HEK293 (cell line): ENCODE data around the gene DDX41.

Source experiments
- CTCF ChIA-PET: fragments of 350-600 bp; formaldehyde crosslinking; extraction: SDS; loops from one replicate; lab custom pipeline; 2021; ENCODE audit warnings: antibody characterized with exemption; lab: Yijun Ruan, JAX
- POLR2A ChIA-PET: fragments of 300-600 bp; formaldehyde crosslinking; extraction: SDS; loops from one replicate; lab custom pipeline; 2020; ENCODE audit warnings: antibody characterized with exemption, inconsistent platforms; lab: Yijun Ruan, JAX
- H3K27ac ChIP-seq: fragments of 200-500 bp; sonication (Bioruptor generic); 2 replicates; pipeline ENCODE4 v1.5.1; 2014; ENCODE audit warnings: low read depth, low read length, control low read depth, inconsistent platforms; ENCODE audit errors: extremely low read depth
- H3K36me3 ChIP-seq, 2 experiments: fragments of 200-500 bp in 1 of 2; sonication (Bioruptor generic) in 1 of 2; 1 replicate in 1 of 2; 2 replicates in 1 of 2; pipeline ENCODE4 v1.5.1; 2014 to 2017; ENCODE audit warnings: inconsistent platforms in 2 of 2, low read length in 2 of 2; ENCODE audit not compliant: control insufficient read depth in 2 of 2, insufficient read depth in 1 of 2
- H3K4me1 ChIP-seq: fragments of 200-500 bp; sonication (Bioruptor generic); 2 replicates; pipeline ENCODE4 v1.5.1; 2014; ENCODE audit warnings: mild to moderate bottlenecking, low read length, inconsistent platforms; ENCODE audit not compliant: control insufficient read depth, insufficient read depth
- H3K4me3 ChIP-seq: 2 replicates; pipeline ENCODE4 v1.5.1; 2011; ENCODE audit warnings: low read depth, mild to moderate bottlenecking, control low read depth, low read length, moderate library complexity
- H3K9me3 ChIP-seq: fragments of 200-500 bp; sonication (Bioruptor generic); 2 replicates; pipeline ENCODE4 v1.5.1; 2014; ENCODE audit warnings: low read depth, low read length, inconsistent platforms; ENCODE audit not compliant: control insufficient read depth, insufficient read depth
- EGR2 ChIP-seq: fragments of 450-650 bp; formaldehyde crosslinking; IDR thresholded peaks from 2 replicates; pipeline ENCODE4 v1.5.1; 2016; ENCODE audit warnings: low read depth, missing biosample characterization, missing genetic modification characterization
- KLF9 ChIP-seq: fragments of 450-650 bp; formaldehyde crosslinking; IDR thresholded peaks from 2 replicates; pipeline ENCODE4 v1.5.1; 2016; ENCODE audit warnings: missing biosample characterization, missing genetic modification characterization, low read depth
- ZFHX2 ChIP-seq: fragments of 450-650 bp; formaldehyde crosslinking; conservative IDR thresholded peaks from 2 replicates; pipeline ENCODE4 v1.5.1; 2016; ENCODE audit warnings: missing biosample characterization, missing genetic modification characterization
- ZNF10 ChIP-seq: fragments of 450-650 bp; formaldehyde crosslinking; IDR thresholded peaks from 2 replicates; pipeline ENCODE4 v1.5.1; 2017; ENCODE audit warnings: missing biosample characterization, missing genetic modification characterization
- ZNF132 ChIP-seq: fragments of 450-650 bp; formaldehyde crosslinking; IDR thresholded peaks from 2 replicates; pipeline ENCODE4 v1.5.1; 2017; ENCODE audit warnings: missing biosample characterization, missing genetic modification characterization, borderline replicate concordance
- ZNF146 ChIP-seq: fragments of 450-650 bp; formaldehyde crosslinking; IDR thresholded peaks from 2 replicates; pipeline ENCODE4 v1.5.1; 2016; ENCODE audit warnings: missing biosample characterization, missing genetic modification characterization
- ZNF248 ChIP-seq: fragments of 450-650 bp; formaldehyde crosslinking; IDR thresholded peaks from 2 replicates; pipeline ENCODE4 v1.5.1; 2017; ENCODE audit warnings: missing biosample characterization, missing genetic modification characterization
- ZNF335 ChIP-seq: fragments of 450-650 bp; formaldehyde crosslinking; conservative IDR thresholded peaks from 2 replicates; pipeline ENCODE4 v1.5.1; 2016; ENCODE audit warnings: missing biosample characterization, missing genetic modification characterization
- ZNF366 ChIP-seq: fragments of 450-650 bp; formaldehyde crosslinking; conservative IDR thresholded peaks from 2 replicates; pipeline ENCODE4 v1.5.1; 2016; ENCODE audit warnings: missing biosample characterization, missing genetic modification characterization
- ZNF37A ChIP-seq: fragments of 450-650 bp; IDR thresholded peaks from 2 replicates; pipeline ENCODE4 v1.5.1; 2018; ENCODE audit warnings: missing biosample characterization, missing genetic modification characterization
- ZNF561 ChIP-seq: fragments of 450-650 bp; IDR thresholded peaks from 2 replicates; pipeline ENCODE4 v1.5.1; 2018; ENCODE audit warnings: missing biosample characterization, missing genetic modification characterization, borderline replicate concordance
- ZNF571 ChIP-seq: fragments of 450-650 bp; formaldehyde crosslinking; IDR thresholded peaks from 2 replicates; pipeline ENCODE4 v1.5.0; 2017; ENCODE audit warnings: missing biosample characterization, missing genetic modification characterization
- ZNF610 ChIP-seq: fragments of 450-650 bp; formaldehyde crosslinking; IDR thresholded peaks from 2 replicates; pipeline ENCODE4 v1.5.1; 2016; ENCODE audit warnings: missing biosample characterization, missing genetic modification characterization, borderline replicate concordance
- ZNF623 ChIP-seq: fragments of 450-650 bp; formaldehyde crosslinking; IDR thresholded peaks from 2 replicates; pipeline ENCODE4 v1.5.1; 2016; ENCODE audit warnings: missing biosample characterization, missing genetic modification characterization
- ZNF624 ChIP-seq: fragments of 450-650 bp; formaldehyde crosslinking; IDR thresholded peaks from 2 replicates; pipeline ENCODE4 v1.5.1; 2017; ENCODE audit warnings: missing biosample characterization, missing genetic modification characterization
- ZNF626 ChIP-seq: fragments of 450-650 bp; sonication (Bioruptor Pico); formaldehyde crosslinking; IDR thresholded peaks from 2 replicates; pipeline ENCODE4 v1.5.1; 2018; ENCODE audit warnings: missing biosample characterization, missing genetic modification characterization, inconsistent platforms
- ZNF654 ChIP-seq: fragments of 450-650 bp; formaldehyde crosslinking; IDR thresholded peaks from 2 replicates; pipeline ENCODE4 v1.5.1; 2016; ENCODE audit warnings: low read depth, missing biosample characterization, missing genetic modification characterization
- ZNF664 ChIP-seq: fragments of 450-650 bp; formaldehyde crosslinking; IDR thresholded peaks from 2 replicates; pipeline ENCODE4 v1.5.1; 2016; ENCODE audit warnings: missing biosample characterization, missing genetic modification characterization
- ZNF670 ChIP-seq: fragments of 450-650 bp; formaldehyde crosslinking; IDR thresholded peaks from 2 replicates; pipeline ENCODE4 v1.5.1; 2016; ENCODE audit warnings: missing biosample characterization, missing genetic modification characterization, low read depth
- ZNF837 ChIP-seq: fragments of 450-650 bp; formaldehyde crosslinking; IDR thresholded peaks from 2 replicates; pipeline ENCODE4 v1.5.1; 2016; ENCODE audit warnings: missing biosample characterization, missing genetic modification characterization
- ZXDB ChIP-seq: fragments of 450-650 bp; formaldehyde crosslinking; IDR thresholded peaks from 2 replicates; pipeline ENCODE4 v1.5.1; 2016; ENCODE audit warnings: missing biosample characterization, missing genetic modification characterization
- TF ChIP-seq, protein P1 (sequence below): fragments of 450-650 bp; formaldehyde crosslinking; IDR thresholded peaks from 2 replicates; pipeline ENCODE4 v1.5.1; 2016; ENCODE audit warnings: missing biosample characterization, missing genetic modification characterization
- TF ChIP-seq, protein P2 (sequence below): fragments of 450-650 bp; formaldehyde crosslinking; IDR thresholded peaks from 2 replicates; pipeline ENCODE4 v1.5.0; 2017; ENCODE audit warnings: missing biosample characterization, missing genetic modification characterization, borderline replicate concordance
- TF ChIP-seq, protein P3 (sequence below): fragments of 450-650 bp; formaldehyde crosslinking; IDR thresholded peaks from 2 replicates; pipeline ENCODE4 v1.5.1; 2016; ENCODE audit warnings: missing biosample characterization, missing genetic modification characterization

DDX41 gene

DNA sequence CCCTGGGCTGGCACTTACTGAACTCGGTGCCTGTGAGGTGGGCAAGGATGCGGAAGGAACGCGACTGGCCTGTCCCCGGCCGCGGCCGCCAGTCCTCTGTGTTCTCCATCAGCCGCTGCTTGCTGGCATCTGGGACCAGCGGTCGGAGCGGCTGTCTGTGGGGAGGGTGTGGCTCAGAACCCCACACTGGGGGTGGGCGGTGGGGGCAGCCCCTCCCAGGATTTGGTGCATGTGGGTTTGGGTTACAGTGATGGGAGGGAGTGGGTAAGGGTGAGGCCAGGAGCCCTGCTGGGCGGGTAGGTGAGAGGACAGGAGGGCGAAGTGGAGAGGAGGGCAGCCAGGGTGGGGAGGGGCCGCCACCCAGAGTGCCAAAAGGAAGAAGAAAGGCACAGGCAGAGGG is 25.8 kb downstream of the DDX41 start (continued):
- TF ChIP-seq ZNF626 (no peak), ZNF610 (tag by site-specific recombination) (no peak), ZNF670 (tag by site-specific recombination) (no peak), ZXDB (tag by site-specific recombination) (no peak)
- TF ChIP-seq, protein P1, sequence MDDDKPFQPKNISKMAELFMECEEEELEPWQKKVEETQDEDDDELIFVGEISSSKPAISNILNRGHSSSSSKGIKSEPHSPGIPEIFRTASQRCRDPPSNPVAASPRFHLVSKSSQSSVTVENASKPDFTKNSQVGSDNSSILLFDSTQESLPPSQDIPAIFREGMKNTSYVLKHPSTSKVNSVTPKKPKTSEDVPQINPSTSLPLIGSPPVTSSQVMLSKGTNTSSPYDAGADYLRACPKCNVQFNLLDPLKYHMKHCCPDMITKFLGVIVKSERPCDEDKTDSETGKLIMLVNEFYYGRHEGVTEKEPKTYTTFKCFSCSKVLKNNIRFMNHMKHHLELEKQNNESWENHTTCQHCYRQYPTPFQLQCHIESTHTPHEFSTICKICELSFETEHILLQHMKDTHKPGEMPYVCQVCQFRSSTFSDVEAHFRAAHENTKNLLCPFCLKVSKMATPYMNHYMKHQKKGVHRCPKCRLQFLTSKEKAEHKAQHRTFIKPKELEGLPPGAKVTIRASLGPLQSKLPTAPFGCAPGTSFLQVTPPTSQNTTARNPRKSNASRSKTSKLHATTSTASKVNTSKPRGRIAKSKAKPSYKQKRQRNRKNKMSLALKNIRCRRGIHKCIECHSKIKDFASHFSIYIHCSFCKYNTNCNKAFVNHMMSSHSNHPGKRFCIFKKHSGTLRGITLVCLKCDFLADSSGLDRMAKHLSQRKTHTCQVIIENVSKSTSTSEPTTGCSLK = no peak

DNA sequence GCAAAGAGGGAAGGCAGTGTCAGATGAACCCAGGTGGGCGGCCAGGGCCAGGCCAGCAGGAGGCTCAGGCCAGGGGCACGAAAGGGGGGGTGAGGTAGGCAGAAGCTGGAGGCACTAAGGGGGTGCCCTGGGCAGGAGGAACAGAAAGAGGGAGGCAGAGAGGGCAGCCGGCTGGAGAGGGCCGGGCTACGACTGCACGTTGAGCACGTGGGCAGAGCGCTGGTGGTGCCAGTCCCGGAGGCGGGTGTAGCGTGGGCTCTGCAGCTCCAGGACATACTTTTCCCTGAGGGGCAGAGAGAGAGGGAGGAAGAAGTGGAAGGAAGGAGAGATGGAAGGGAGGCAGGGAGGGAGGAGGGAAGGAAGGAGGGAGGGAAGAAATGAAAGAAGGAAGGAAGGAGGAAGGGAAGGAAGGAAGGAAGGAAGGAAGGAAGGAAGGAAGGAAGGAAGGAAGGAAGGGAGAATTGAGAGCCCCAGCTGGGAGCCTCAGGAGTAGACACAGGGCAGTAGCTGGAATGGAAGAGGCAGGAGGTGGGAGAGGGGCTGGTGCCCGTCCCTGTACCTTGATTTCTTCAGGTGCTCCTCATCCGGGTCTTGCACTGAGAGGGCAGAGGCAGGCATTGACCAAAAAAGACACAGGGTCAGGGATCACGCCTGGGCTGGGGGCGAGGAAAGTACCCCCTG is 26.3 kb downstream of the DDX41 start:
- Histone ChIP-seq H3K36me3 (peaks cover 16 to 76% of the 10 kb centered on the region in 2 experiments; a peak in 2 of 3 replicates), H3K4me3 (no peak overlapping the region), H3K27ac (no peak overlapping the region), H3K9me3 (no peaks in the 10 kb centered on the region), H3K4me1 (peaks cover 11% of the 10 kb centered on the region)
- ChIA-PET CTCF (interaction anchor here (0.7 to 3.3 kb wide), 5 partner anchors 9 to 35 kb away, joined by 4 to 20 read pairs (median 7); no protein-coding TSS in a partner anchor), POLR2A (interaction anchor here (0.6 kb wide), 1 partner anchor 206 kb away, joined by 5 read pairs; no protein-coding TSS in a partner anchor)
- peak; percentile 95 for TF ChIP-seq EGR2 (tag by site-specific recombination)
- peak; percentile 92 for TF ChIP-seq ZFHX2
- TF ChIP-seq ZNF571 (tag by site-specific recombination) = no peak
- TF ChIP-seq ZNF335 = no peak
- TF ChIP-seq ZNF366 (tag by site-specific recombination) = peak; percentile 98
- no peak for TF ChIP-seq ZNF624 (tag by site-specific recombination)
- TF ChIP-seq ZNF837 (tag by site-specific recombination) = no peak
- TF ChIP-seq, all 188 proteins: peak for 3

DNA sequence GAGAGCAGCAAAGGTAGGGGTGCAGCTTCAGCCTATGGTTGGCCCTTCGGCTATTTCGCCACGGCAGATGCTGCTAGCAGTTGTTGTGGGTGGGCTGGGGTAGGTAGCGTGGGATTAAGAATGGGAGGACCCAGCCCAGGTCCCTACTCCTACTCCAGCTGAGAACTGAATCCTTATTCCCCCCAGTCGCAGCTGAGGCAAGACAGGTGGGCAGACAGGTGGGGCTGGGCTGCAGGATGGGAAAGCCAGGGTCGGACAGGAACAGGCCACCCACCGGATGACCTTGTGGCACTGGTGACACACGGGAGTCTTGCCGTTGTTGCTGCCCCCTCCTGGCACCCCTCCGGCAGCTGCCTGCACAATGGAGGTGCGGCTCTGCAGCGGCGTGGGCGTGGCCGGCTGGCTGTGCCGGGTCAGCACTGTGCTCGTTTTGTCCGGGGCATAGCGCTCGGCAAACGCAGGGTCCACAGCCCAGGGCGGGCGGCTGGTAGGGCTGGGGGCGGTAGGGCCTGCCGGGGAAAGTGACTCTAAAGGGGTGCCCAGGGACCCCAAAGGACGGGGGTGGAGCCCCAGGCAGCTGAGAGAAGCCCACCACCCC is 27.5 kb downstream of the DDX41 start:
- no peak overlapping the region for H3K27ac ChIP-seq
- H3K36me3 ChIP-seq = peaks cover 16 to 79% of the 10 kb centered on the region in 2 experiments; a peak in 2 of 3 replicates
- no peaks in the 10 kb centered on the region for H3K9me3 ChIP-seq
- CTCF ChIA-PET = interaction anchor here (1.0 to 3.3 kb wide), 5 partner anchors 11 to 31 kb away, joined by 3 to 20 read pairs (median 5); no protein-coding TSS in a partner anchor
- POLR2A ChIA-PET = interaction anchor here (0.5 to 1.6 kb wide), 4 partner anchors 7 to 28 kb away, joined by 3 to 5 read pairs (median 3); partner anchors contain the start of gene PDLIM7
- no peaks in the 10 kb centered on the region; the same call in 1 of the 2 replicates for H3K4me1 ChIP-seq
- H3K4me3 ChIP-seq = no peak overlapping the region
- peak; percentile 54 for TF ChIP-seq KLF9 (tag by site-specific recombination)
- TF ChIP-seq, protein P2, sequence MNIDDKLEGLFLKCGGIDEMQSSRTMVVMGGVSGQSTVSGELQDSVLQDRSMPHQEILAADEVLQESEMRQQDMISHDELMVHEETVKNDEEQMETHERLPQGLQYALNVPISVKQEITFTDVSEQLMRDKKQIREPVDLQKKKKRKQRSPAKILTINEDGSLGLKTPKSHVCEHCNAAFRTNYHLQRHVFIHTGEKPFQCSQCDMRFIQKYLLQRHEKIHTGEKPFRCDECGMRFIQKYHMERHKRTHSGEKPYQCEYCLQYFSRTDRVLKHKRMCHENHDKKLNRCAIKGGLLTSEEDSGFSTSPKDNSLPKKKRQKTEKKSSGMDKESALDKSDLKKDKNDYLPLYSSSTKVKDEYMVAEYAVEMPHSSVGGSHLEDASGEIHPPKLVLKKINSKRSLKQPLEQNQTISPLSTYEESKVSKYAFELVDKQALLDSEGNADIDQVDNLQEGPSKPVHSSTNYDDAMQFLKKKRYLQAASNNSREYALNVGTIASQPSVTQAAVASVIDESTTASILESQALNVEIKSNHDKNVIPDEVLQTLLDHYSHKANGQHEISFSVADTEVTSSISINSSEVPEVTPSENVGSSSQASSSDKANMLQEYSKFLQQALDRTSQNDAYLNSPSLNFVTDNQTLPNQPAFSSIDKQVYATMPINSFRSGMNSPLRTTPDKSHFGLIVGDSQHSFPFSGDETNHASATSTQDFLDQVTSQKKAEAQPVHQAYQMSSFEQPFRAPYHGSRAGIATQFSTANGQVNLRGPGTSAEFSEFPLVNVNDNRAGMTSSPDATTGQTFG (tag by site-specific recombination) = no peak
- TF ChIP-seq ZNF664 (tag by site-specific recombination) = no peak
- TF ChIP-seq ZNF335 = no peak
- no peak for TF ChIP-seq ZNF146
- TF ChIP-seq ZFHX2 = peak; percentile 57
- no peak for TF ChIP-seq ZNF248 (tag by site-specific recombination)
- no peak for TF ChIP-seq ZNF654 (tag by site-specific recombination)
- peak; percentile 69 for TF ChIP-seq EGR2 (tag by site-specific recombination)
- TF ChIP-seq, protein P3, sequence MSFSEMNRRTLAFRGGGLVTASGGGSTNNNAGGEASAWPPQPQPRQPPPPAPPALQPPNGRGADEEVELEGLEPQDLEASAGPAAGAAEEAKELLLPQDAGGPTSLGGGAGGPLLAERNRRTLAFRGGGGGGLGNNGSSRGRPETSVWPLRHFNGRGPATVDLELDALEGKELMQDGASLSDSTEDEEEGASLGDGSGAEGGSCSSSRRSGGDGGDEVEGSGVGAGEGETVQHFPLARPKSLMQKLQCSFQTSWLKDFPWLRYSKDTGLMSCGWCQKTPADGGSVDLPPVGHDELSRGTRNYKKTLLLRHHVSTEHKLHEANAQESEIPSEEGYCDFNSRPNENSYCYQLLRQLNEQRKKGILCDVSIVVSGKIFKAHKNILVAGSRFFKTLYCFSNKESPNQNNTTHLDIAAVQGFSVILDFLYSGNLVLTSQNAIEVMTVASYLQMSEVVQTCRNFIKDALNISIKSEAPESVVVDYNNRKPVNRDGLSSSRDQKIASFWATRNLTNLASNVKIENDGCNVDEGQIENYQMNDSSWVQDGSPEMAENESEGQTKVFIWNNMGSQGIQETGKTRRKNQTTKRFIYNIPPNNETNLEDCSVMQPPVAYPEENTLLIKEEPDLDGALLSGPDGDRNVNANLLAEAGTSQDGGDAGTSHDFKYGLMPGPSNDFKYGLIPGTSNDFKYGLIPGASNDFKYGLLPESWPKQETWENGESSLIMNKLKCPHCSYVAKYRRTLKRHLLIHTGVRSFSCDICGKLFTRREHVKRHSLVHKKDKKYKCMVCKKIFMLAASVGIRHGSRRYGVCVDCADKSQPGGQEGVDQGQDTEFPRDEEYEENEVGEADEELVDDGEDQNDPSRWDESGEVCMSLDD (tag by site-specific recombination) = no peak
- no peak for TF ChIP-seq ZNF10 (tag by site-specific recombination)
- TF ChIP-seq ZNF37A (tag by site-specific recombination) = no peak
- no peak for TF ChIP-seq ZNF561
- TF ChIP-seq ZNF132 (tag by site-specific recombination) = no peak
- TF ChIP-seq ZNF623 (tag by site-specific recombination) = no peak
